GM18505 (cell line): Measurements from ENCODE around the gene PDCD1.
"Not testable (repeated sequence)": the region's sequence is repeated elsewhere in the genome, so short reads cannot be mapped to it uniquely, and the experiment has no call there.

Source experiments
- ATAC-seq: cut with Tn5 transposase; IDR thresholded peaks from one replicate; pipeline ENCODE4 v1.9.1; 2021; ENCODE audit not compliant: unreplicated experiment
- POLR2A ChIP-seq: IDR thresholded peaks from 4 replicates; pipeline ENCODE4 v1.6.1; 2011; ENCODE audit warnings: borderline replicate concordance; ENCODE audit not compliant: insufficient read depth, insufficient read length; ENCODE audit errors: extremely low read depth

Gene PDCD1

DNA sequence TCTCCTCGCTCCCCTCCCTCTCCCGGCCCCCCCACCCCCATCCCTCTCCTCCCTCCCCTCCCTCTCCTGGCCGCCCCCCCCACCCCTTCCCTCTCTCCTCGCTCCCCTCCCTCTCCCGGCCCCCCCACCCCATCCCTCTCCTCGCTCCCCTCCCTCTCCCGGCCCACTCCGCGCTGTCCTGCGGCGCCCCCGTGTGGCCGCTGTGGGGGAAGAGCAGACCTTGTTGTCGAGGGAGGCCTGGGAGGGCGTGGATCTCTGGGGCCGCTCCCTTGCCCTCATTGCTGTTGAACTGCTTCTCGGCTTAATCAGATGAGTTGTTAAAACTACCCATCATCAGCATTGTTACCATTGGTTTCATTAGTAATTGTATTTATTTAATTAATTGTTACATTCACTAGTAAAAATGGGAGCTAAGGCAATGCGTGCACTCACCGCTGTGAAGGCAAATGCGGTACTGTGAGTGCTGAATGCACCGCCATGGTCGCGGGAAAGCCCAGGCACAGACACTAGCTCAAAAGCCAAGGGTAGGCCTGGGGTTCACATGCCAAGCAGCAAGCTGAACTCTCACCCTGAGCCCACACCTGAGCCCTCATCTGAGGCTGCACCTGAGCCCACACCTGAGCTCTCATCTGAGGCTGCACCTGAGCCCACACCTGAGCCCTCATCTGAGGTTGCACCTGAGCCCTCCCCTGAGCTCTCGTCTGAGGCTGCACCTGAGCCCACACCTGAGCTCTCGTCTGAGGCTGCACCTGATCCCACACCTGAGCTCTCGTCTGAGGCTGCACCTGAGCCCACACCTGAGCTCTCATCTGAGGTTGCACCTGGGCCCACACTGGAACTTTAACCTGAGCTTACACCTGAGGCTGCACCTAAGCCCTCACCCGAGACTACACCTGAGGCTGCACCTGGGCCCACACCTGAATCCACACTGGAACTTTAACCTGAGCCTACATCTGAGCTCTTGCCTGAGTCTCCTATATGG, 19.6 kb upstream of the PDCD1 start:
- no peak for TF ChIP-seq POLR2A

DNA sequence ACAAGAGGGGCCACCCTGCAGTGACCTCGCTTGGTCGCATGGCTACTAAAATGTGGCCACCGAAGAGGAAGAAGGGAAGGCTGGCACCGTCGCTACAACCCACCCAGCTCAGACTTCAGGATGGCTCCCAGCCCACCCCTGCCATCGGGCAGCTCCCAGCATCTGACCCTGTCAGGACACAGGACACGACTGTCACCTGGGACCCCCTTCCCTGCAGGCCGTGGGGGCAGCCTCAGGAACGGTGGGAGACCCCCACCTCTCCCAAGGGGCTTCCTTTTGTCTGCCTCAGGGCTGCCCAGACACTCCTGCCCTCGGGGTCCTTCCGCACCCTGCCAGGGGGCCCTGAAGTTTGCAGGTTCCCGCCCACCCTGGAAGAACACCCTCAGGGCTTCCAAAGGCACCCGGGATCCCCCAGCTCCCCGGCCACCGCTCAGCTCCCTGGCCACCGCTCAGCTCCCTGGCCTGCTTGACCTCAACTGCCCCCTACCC, 18.5 kb upstream of the PDCD1 start:
- TF ChIP-seq POLR2A = no peak
- no peak for ATAC-seq

More for the DNA sequence above, 19.6 kb upstream of the PDCD1 start:
- no peak for ATAC-seq

DNA sequence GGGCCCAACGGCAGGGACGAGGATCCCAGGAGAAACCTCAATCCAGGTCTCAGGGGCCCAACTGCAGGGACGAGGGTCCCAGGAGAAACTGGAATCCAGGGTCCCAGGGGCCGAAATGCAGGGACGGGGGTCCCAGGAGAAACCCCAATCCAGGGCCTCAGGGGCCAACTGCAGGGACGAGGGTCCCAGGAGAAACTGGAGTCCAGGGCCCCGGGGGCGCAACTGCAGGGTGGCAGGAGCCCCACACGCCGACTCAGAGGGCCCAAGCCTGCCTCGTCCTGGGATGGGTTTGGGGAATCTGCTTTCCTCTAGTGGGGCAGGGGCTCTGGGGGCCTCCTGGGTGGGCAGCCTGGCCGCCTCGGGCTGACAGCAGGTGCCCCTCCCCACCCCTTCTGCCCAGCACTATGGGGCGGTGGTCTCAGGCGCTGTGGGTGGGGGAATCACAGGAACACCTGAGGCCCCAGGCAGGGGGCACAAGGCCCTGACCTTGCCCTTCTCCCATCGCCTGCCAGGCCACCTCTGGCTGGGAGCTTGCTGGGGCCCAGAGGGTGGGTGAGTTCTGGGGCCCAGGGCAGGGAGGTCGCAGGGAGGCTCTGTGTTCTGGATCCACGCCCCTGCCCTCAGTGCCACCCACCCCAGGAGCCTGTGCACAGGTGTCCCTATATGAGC, 18.0 kb upstream of the PDCD1 start:
- TF ChIP-seq POLR2A = no peak
- no peak for ATAC-seq

DNA sequence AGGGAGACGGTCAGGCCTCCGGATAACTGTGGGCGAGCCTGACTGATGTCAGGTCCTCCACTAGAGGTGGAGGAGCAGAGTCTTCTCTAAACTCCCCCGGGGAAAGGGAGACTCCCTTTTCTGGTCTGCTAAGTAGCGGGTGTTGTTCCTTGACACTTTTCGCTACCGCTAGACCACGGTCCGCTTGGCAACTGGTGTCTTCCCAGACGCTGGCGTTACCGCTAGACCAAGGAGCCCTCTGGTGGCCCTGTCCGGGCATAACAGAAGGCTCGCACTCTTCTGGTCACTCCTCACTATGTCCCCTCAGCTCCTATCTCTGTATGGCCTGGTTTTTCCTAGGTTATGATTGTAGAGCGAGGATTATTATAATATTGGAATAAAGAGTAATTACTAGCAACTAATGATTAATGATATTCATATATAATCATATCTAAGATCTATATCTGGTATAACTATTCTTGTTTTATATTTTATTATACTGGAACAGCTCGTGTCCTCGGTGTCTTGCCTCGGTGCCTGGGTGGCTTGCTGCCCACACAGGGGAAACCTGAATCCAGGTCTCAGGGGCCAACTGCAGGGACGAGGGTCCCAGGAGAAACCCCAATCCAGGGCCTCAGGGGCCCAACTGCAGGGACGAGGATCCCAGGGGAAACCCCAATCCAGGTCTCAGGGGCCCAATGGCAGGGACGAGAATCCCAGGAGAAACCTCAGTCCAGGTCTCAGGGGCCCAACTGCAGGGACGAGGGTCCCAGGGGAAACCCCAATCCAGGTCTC, 17.2 kb upstream of the PDCD1 start:
- not testable (repeated sequence) for ATAC-seq

GRCh38 chr2:241874277-241874925, 15.7 kb upstream of the PDCD1 start:
- ATAC-seq = no peak
- TF ChIP-seq POLR2A = no peak

GRCh38 chr2:241873803-241874110, 15.1 kb upstream of the PDCD1 start:
- ATAC-seq = no peak
- no peak for TF ChIP-seq POLR2A

DNA sequence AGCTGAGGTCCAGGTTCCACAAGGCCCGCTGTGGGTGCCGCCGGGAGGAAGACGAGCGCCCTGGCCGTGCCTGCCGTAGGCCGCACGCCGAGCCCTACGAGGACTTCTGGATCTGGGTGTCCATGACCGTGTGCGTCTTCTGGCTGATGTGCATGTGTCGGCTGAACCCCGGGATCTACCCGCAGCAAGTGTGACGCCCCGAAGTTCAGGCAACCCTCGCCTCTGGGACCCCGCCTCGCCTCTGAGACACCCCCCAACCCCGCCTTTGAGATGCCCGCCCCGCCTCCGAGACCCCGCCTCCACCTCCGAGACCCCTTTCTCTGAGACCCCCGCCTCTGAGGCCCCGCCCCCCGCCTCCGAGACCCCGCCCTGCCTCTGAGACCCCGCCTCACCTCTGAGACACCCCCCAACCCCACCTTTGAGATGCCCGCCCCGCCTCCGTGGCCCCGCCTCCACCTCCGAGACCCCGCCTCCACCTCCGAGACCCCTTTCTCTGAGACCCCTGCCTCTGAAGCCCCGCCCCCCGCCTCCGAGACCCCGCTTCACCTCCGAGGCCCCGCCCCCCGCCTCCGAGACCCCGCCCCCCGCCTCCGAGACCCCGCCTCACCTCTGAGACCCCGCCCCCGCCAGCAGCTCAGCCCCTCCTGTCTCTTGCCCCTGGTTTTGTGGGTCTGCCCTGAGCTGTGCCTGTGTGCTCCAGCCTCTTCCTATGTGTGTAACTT, 14.5 kb upstream of the PDCD1 start:
- ATAC-seq = no peak
- TF ChIP-seq POLR2A = no peak

GRCh38 chr2:241872313-241872642, 13.6 kb upstream of the PDCD1 start:
- no peak for ATAC-seq
- TF ChIP-seq POLR2A = no peak

- TF ChIP-seq POLR2A = no peak
- ATAC-seq = no peak
Measured at GRCh38 chr2:241871538-241872312, 13.0 kb upstream of the PDCD1 start.

- no peak for ATAC-seq
Measured at GRCh38 chr2:241870611-241871537, 12.2 kb upstream of the PDCD1 start.

DNA sequence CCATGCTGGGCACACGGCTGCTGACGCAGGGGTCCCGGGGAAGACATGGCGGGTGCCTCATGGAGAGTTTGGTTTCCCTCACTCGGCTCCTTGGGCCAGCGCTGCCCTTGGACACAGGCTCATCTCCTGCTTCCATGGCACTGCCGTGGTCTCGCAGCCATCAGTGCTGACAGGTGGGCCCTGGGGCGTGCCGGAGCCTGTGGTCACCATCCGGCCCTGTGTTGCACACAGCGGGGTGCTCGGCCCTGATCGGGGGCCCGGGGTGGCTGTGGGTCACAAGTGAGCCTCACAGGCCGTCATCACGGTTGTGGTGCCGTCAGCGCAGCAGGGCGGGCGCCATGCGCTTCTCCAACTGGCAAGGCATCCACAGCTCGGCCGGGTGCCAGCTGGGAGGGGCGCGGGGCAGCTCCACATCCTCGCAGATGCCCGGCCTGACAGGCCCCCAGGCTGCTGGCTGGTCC, 11.4 kb upstream of the PDCD1 start:
- no peak for ATAC-seq
- no peak for TF ChIP-seq POLR2A

More at GRCh38 chr2:241870611-241871537, 12.2 kb upstream of the PDCD1 start:
- no peak for TF ChIP-seq POLR2A
